GM19238 (cell line): ENCODE results near the gene ARHGAP35.
A peak's percentile ranks its signal among the peaks of the same experiment; 100 is the strongest.
"Not testable (repeated sequence)": the region's sequence is repeated elsewhere in the genome, so short reads cannot be mapped to it uniquely, and the experiment has no call there.

Source experiments
- DNase-seq: peaks from one replicate; pipeline ENCODE4 v3.0.0; 2011; ENCODE audit warnings: low spot score; ENCODE audit not compliant: insufficient read length

Gene ARHGAP35

DNA sequence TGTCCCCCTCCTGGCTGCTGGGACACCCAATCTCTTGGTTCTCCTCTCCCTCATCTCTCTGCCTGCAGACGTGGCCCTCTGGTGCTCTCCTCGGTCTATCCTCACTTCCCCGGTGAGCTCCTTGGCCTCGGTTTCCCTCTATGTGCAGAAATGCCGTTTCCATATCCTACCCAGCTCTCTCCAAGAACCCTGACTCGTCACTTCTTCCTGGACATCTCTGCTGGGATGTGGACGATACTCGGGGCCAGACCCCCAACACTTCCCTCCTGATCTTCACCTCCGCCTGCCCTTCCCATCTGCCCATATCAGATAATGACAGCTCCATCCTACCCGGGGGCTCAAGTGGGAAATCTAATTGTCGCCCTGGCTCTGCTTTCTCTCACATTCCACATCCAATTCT, 18.0 kb upstream of the ARHGAP35 start:
- no peak for DNase-seq

DNA sequence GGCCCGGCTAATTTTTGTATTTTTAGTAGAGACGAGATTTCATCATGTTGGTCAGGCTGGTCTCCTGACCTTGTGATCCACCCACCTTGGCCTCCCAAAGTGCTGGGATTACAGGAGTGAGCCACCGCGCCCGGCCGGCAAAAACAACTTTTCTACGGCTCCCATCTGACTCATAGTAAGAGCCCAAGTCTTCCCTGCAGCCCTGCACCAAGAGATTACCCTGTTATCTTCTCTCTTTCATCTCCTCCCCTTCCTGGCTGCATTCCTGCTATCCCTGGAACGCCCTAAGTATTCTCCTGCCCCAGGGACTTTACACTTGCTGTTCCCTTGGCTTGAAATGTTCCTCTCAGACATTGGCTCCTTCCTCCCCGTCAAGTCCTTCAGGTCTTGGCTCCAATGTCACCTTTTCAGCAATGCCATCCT, 16.7 kb upstream of the ARHGAP35 start:
- no peak for DNase-seq

DNA sequence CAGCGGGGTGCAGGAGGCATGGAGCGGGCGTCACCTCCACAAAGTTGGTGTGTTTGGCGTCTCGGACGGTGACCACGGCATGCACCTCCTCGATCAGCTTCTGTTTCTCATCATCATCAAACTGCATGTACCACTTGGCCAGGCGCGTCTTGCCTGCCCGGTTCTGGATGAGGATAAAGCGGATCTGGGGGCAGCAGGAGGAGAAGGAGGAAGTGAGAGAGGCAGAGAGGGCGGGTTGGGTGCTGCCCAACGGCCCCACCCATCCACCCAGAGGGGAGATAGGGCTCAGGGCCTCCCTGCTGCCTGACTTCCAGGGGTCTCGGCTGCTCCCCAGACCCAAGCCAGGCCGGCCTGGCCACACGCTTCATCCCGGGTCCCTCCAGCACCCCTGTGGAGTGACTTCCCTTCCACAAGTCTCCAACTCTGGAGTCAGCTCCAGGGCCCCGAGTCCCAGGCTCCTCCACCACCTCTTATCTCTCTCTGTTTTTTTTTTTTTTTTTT, 14.8 kb upstream of the ARHGAP35 start:
- DNase-seq: no peak

DNA sequence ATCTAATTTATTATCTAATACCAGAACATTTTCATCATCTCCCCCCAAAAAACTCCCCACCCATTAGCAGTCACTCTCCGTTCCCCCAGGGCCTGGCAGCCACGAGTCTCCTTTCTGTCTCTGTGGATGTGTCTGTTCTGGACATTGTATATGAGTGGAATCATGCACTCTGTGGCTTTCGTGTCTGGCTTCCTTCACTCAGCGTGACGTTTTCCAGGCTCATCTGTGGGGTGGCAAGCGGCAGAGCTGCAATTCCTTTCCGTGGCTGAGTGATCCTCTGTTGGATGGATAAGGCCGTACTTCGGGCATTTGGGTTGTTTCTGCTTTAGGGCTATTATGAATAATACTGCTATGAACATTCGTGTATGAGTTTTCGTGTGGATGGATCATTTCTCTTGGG, 13.3 kb upstream of the ARHGAP35 start:
- no peak for DNase-seq

GRCh38 chr19:46848389-46848788, 12.4 kb upstream of the ARHGAP35 start:
- no peak for DNase-seq

GRCh38 chr19:46849610-46850009, 11.2 kb upstream of the ARHGAP35 start:
- DNase-seq: no peak

GRCh38 chr19:46850228-46851203, 10.3 kb upstream of the ARHGAP35 start, which contains the start of gene AP2S1:
Gene AP2S1, minus strand, starts transcription at chr19:46850846. Its CDS starts 80 bp downstream, at chr19:46850766.
- DNase-seq: peak; percentile 96

DNA sequence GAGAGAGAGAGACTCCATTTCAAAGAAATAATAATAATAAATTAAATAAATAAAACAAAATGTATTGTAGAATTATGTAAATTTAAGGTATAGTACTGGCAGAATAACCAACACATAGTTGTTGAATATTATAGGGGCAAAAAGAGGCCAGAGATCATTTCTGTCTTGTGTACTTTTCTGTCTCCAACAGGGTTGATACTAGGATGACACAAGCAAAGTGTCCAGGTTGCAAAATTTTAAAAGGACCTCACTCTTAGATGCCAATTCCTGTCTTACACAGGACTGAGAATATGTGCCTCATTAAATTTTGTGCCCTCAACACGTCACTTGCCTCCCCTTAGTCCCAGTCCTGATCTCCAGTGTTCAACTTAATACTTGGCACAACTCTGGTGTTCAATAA, 8.0 kb upstream of the ARHGAP35 start:
- no peak for DNase-seq

- DNase-seq: not testable (repeated sequence)
These were observed 6.1 kb upstream of the ARHGAP35 start for GRCh38 chr19:46854698-46855097.

DNA sequence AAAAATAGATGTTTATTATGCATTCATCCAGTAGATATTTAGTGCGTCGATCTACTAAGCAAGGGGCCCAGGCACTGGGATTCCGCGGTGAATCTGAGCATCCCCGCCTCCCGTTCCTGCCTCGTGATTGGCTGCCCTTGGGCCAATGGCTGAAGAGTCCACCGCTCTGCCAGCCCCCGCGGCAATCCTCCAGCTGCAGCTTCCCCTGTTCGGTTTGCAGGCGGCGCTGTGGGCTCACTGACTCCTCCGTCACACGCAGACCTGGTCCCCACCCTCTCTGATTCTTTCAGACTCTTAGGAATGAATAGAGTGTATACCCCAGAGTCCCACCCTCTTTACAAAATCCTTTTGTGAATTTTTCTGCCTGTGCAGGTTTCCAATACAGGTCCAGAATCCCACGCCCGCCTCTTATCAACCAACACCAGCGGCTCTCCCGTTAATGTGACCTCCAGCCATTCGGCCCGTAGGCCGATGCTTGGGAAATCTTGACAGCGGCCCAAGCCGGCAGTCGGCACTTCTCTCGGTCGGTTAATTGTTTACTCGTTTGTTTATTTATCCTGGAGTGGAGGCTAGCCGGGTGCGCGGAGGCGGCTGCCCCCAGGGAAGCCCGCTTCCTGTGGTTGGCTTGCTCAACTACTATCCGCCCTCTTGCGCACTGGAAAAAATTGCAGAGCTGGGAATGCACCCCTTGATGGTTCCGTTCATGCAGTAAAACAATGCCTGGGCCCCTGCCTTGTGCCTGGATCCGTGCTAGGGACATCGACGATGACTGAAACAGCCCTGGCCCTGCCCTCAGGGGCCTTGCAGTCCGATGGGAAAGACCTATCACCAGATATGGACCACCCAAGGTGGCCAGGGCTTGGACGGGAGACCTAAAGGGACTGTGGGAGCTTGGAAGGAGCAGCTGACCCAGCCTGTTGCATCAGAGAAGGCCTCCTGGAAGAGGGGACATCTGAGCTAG, 4.5 kb upstream of the ARHGAP35 start:
- DNase-seq: peak; percentile 85

DNA sequence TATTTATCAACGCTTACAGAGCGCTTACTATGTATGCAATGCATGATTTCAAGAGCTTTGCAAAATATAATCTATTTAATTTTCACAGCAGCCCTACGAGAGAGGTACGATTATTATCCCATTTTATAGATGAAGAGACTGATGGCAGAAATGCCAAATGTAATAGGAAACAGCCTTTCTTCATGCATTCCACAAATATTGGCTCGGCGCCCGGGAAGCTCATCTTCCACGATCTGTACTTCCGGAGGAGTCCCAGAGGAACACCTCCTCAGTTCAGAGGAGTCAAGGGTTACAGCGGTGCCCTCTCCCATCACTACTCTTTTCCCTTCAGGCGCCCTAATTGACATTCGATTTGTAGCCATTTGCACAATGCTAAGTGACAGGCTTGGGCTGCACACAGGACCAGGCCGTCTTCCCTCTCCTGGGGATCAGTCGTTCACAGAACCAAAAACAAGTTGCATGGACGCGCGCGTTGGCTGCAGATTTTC, 1.1 kb upstream of the ARHGAP35 start:
- no peak for DNase-seq

DNA sequence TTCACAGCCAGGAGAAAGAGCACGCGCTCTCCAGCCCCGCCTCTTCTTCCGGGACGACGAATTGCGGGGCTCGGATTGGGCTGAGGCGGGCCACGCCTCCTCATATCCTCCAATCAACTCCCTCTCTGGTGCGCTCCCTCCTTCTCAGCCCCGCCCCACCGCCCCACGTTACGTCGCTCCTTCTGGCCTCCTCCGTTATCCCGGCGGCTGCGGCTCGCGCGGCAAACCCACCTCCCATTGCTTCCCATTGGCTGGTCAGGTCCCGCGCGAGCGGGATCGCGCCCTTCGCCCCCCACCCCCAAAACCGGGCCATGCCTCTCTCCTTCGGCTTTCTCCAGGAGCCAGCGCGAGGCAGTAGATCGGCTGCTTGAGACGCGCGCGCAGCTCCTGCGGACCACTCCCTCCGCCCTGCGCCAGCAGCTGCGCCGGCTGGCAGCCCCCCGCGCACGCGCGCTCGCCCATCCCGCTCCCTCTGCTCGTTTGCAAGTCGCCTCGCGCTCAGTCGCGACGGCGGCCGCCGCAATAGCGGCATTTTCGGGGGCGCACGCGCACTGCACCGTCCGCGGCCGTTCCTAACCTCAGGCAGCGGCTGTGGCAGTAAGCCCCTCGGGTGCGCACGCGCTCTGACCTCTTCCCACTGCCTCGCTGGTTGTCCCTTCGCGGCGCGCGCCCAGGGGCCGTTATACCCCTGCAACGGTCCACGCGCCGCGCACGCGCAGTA, 512 bp upstream of the ARHGAP35 start:
- DNase-seq: peak; percentile 88

DNA sequence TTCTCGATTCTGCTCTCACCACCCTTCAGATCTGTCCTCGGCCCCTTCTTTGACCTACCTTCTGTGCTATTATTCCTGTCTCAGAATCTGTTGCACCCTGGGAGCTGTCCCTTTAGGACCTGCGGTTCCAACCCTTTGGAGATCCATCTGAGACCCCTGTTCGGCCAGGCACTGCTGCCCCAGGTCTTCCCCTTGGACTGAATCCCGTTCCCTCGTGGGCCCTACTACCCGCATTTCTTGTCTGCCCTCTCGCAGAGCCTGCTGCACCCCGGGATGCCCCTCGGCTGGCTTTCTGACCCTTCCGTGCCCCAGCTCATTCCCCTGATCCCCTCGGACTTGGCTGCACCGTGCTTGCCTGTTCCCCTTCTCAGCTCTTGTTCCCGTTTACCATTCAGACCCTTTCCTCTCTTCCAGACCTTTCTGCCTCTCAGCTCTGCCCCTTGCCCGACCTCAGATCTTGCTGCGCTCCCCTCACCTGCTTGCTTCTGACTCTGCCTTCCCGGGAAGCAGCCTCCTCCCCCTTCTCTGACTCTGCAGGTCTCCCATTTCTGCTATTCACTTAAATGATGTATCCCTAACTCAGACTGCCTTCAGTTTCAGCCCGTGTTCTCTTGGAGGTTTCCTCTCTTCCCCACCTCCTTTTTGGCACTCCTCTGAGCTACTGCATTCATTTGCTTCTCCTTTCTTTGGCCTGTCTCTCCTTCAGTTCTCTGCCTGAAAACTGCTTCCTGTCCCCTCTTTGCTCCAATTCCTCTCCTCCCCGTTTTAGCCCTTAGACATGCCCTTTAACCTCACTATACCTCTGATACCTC, 1.1 kb downstream of the ARHGAP35 start:
- no peak for DNase-seq

DNA sequence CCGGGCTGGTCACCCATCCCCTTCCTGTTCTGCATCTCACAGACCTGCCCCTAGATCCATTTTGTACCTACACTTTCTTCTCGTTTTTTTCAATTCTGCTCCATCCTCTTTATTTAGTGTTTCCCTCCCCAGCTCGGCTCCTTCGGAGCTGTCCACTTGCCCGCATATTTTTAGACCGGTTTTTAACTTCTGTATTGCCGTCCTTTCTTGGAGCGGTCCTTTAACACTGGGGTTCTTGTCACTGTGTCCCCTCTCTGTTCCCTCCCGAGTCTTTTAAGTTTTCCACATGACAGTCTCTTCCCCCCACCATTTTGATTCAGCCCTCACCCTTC, 1.7 kb downstream of the ARHGAP35 start:
- no peak for DNase-seq

DNA sequence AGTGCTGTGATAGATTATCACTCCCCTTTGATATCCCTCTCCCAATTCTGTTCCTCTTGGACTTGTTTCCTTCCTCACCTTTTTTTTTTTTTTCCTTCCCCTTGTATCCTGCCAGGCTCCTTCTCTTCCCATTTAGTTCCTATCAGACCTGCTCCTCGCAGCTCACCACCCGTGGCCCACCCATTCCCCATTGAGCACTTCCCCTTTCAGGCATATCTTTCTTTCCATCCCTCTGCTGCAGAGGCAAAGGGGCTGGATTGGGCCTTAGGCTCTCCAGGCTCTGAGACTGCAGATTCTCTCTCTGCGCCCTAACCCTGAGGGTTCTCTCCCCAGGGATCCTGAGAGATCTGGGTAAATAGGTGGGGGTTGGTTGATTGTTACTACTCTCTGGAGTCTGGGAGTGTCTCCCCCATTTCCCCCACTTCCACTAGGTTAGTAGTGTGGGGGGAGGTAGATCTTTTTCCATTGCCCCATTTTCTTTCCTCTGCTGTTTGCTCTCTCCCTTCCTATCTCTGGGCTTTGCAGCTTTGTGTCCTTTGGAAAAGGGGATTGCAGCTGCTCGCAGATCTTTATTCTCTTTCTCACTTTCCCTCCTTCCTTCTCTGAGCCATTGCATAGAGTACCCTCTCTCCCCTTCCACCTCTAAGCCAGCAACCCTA, 2.3 kb downstream of the ARHGAP35 start:
- DNase-seq: no peak

DNA sequence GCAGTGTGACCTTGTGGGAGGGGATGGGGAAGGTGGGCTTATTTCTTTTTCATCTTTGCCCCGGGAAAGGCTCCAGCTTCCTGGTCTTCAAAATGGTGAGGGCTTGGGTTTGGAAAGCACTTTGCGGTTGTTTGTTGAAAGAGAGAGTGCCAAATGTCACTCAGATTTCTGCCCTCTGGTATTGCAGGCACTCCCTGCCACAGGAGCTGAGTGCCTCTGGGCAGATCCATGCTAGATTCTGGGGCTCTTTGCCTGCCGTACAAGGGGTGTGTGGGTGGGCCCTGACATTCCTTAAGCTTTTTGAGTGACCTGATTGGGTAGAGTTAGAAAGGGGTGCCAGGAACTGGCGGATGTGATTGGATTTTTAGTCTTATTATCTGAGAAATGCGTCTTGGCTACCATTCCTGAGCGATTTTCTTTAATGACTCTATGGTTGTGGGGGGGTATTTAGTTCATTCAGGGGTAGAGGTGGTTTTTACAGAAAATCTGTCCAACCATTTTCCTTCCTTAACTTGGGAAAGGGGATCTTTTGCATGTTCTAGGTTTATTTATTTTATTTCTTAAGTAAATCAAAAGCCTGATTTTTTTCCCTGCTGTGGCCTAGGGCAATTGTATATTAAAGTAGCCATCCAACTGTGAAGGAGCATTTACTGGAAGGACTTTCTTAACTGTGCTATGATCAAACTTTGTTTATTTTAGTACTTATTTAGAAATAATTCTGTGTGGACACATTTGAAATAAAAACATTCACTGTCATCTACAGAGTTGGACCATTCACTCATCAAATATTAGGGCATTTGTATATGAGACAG, 3.2 kb downstream of the ARHGAP35 start:
- DNase-seq: no peak

GRCh38 chr19:46866407-46867136, 5.8 kb downstream of the ARHGAP35 start:
- no peak for DNase-seq

GRCh38 chr19:46867170-46867569, 6.4 kb downstream of the ARHGAP35 start:
- DNase-seq: no peak
